ENCODE data around the gene BCL7A.

The BCL7A gene

DNA sequence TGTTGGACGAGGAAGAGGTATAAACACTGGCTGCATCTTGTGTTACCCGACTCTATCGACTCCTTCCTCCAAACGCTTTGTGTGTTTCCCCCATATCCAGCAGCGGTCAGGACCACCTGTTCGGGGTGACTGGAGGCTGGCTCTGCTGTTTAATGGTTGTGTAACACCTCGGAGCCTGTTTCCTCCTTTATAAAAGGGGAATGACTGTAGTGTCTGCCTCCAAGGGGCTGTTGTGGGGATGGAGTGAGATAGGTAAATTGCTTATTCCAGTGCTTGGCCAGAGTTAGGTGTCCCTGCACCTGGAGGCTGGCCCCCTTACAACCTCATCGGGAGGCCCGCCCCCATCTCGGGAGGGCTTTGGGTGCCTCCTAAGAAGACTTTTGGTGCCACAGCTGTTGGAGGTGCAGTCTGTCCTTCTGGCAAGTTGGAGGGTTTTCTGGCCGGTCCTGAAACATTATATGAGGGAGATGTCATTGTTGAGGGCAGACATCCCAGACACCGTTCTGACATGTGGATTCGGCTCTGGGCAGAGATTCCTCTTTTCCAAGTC is 57.9 kb downstream of the BCL7A start:
- DNase-seq, result no peak

GRCh38 chr12:122080149-122081082 is 58.7 kb downstream of the BCL7A start:
- DNase-seq, result no peak

DNA sequence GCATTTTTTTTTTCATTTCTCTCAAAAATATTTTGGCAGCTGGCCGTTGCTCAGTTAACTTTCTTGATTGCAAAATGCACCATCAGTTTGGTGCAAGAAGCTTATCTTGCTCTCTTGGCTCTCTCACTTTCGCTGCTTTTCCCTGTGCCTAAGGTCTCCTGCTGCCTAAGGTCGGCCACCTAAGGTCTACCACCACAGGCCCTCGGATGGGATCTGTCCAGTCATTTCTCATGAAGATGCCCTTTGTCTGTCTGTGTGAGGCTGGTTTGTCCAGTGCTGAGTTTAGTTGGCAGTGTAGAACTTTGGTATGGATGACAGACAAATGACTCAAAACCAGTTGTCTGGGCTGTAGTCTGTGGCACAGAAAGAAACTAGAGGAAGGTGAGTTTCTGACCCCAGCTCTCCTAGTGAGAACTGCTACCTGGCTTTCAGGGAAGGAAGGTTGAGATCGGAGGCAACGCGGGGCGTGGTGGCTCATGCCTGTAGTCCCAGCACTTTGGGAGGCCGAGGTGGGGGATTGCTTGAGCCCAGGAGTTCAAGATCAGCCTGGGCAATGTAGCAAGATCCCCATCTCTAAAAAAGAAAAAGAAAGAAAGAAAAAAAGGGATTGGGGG is 59.5 kb downstream of the BCL7A start:
- DNase-seq, result no peak

GRCh38 chr12:122081697-122082221 is 60.1 kb downstream of the BCL7A start:
- DNase-seq, result no peak

DNA sequence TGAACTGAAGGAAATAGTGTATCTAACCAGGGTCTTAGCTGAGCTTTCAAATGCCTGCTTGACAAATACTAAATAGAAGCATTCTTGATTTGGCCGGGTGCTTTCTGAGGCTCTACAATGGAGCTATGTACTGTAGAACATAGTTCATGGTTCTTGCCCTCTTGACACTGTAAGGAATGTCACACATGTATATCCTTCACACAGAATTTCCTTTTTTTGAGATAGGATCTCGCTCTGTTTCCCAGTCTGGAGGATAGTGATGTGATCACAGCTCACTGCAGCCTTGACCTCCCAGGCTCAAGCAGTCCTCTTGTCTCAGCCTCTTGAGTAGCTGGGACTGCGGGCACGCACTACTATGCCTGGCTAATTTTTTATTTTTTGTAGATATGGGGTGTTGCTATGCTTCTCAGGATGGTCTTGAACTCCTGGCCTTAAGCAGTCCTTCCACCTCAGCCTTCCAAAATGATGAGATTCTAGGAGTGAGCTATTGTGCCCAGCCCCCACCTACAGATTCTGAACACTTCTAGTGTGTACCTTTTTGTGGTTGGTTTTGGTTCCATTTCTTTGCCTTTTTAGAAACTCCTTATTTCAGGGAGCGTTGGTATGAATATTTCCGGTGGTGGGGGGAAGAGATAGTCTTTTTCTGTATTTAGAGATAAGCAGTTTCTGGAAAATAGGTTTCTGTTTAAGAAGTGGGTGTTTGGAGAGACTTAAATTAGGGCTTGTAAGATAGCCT is 61.1 kb downstream of the BCL7A start:
- no peak for DNase-seq

- no peak for DNase-seq
These were observed 63.2 kb downstream of the BCL7A start for GRCh38 chr12:122084857-122085405.

DNA sequence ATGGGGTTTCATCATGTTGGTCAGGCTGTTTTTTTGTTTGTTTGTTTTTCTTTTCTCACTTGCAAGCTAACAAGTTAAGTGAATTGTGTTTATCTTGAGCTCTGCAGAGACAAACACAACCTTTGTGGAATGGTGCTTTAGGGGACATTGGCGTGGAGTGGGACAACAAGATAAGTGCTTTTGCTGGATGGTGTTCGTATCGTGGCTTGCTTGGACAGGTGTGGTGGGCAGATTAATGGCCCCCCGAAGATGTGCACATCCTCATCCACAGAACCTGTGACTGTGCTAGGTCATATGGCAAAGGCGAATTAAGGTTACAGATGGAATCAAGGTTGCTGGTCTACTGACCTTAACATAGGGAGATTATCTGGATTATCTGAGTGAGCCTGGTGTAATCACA is 63.9 kb downstream of the BCL7A start:
- DNase-seq, result no peak

GRCh38 chr12:122086116-122086515 is 64.4 kb downstream of the BCL7A start:
- DNase-seq, result no peak

DNA sequence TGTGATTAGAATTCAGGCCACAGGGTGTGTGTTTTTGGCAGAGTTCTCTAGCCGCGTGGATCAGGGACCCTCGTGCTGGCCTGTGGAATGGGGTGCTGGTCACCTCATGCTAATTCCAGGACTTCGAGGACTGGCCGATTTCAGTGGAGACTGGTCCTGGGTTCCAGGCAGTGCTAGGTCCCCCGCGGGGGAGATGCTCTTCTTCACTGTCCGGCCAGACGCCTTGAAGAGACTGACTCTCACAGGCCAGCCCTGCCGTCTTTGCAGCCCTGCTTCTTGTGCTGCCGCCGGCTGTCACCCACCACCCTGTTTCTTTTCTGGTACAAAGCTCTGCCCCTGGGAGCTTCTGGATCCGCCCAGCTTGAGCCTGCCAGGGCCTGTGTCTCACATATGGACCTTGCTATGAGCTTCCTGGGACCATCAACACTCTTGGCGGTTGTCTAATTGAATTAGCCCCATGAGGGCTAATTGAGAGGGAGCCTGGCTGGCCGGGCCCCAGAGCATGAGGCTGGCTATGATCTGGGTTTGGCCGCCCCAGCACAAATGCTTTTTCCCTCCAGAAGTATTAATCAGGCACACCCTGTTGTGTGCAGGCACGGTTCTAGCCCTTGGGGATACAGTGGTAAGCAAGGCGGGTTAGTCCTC is 65.1 kb downstream of the BCL7A start:
- no peak for DNase-seq

GRCh38 chr12:122087431-122088178 is 65.9 kb downstream of the BCL7A start:
- DNase-seq, result no peak

DNA sequence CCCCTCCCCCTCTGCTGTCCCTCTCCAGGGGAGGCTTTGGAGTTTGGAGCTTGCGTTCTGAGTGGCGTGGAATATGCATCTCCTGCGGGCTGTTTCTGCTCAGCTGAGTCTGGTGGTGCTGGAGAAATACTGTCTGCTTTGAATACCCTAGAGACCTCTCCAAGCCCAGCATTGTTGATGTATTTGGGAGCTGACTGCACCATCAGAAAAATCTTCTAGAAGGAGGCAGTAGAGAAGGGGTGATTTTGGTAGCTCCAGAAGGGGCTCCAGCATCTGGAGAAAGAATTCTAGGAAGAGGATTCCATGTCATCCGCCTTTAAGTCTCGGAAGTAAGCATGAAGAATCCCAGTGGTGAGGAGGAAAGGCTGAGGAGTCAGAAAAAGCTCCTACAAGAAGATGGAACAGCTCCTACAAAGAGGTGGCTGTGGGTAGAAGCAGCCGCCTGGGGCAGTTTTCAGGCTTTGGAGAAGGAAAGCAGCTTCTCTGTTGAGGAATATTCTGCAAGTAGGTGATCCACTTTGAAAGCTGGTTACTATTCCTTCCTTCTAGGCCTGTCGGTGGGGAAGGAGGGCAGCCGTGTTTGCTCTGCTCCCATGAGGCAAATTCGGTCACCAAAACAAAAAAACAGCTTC is 66.6 kb downstream of the BCL7A start:
- no peak for DNase-seq

DNA sequence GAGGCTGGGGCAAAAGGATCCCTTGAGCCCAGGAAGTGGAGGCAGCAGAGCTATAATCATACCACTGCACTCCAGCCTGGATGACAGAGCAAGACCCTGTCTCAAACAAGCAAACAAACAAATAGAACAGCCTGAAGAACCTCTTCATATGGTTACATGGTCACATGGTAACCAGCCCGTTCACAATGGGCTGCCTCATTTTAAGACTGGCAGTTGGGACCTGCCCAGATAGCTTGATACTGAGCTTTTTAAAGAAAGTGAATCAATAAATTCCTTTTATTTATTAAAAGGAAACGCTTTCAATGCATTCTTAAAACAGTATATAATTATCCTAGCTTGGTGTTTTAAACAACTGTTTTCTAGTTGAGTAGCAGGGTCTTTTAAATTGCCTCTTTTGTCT is 67.4 kb downstream of the BCL7A start:
- no peak for DNase-seq

- DNase-seq, result no peak
These were observed 69.3 kb downstream of the BCL7A start for GRCh38 chr12:122090759-122091515.

GRCh38 chr12:122093098-122093883 is 71.6 kb downstream of the BCL7A start:
- no peak for DNase-seq

GRCh38 chr12:122094137-122094734 is 72.6 kb downstream of the BCL7A start:
- no peak for DNase-seq

DNA sequence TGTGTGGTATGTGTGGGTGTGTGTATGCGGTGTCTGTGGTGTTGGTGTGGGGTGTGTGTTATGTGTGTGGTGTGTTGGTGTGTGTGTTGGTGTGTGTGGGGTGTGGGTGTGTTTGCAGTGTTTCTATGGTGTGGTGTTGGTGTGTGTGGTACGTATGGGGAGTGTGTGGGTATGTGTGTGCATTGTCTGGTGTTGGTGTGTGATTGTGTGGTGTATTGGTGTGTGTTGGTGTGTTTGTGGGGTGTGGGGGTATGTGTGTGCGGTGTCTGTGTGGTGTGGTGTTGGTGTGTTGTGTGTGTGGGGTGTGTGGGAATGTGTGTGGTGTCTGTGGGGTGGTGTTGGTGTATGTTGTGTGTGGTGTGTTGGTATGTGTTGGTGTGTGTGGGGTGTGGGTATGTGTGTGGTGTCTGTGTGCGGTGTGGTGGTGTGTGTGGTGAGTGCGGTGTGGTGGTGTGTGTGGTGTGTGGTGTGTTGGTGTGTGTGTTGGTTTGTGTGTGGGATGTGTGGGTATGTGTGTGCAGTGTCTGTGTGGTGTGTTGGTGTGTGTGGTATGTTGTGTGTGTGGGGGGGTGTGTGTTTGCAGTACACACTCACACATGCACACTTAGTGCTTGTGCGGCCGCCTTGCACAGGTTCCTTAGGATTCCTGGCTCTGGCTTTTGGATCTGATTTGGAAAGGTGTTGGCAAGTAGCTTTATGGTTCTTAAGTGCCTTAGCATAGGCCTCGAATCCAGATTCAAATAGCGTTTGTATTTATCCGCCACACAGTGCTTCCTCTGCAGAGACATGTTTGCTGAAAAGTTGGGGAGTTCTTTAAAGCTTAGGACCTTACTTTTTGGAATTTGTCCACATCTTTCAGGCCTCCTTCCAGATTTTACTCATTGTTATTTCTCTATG is 73.3 kb downstream of the BCL7A start:
- DNase-seq, result no peak

- no peak for DNase-seq
These were observed 74.3 kb downstream of the BCL7A start for GRCh38 chr12:122096014-122096413.
